HG03565 (cell line): ENCODE data around the gene SORT1.
"Not testable (repeated sequence)": the region's sequence is repeated elsewhere in the genome, so short reads cannot be mapped to it uniquely, and the experiment has no call there.

Experiments used
- ATAC-seq: cut with Tn5 transposase; IDR thresholded peaks from one replicate; pipeline ENCODE4 v1.9.1; 2021; ENCODE audit warnings: mild to moderate bottlenecking, moderate library complexity; ENCODE audit not compliant: unreplicated experiment

SORT1 gene

DNA sequence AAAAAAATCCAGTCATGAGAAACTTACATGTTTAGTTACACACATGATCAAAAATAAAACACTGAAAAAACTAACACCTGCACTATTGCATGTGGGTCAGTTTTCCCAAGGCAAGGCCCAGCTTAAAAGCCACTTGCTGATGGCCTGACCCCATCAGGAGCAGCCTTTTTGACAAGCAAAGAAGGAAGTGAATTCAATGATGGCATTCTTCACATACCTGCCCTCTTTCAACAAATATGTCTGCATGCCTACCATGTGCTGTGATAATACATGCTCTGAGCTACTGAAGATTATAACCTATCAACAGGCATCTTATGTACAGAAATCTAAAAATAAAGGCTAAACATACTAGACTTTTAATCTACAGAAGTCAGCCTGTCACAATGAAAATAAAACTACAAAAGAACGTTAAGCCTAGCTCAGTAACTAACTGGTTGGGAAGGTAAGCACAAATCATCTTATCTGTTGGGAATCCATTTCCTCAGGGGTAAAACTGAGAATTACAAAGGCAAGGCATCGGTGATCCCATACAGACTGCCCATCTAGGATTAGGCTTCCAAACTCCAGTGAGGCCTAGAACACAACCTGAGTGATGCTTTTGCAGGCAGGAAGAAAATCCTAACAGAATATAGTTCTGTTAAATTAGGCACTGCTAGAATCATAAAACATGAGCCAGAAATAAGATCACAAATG is 14.5 kb downstream of the SORT1 start:
- no peak for ATAC-seq

DNA sequence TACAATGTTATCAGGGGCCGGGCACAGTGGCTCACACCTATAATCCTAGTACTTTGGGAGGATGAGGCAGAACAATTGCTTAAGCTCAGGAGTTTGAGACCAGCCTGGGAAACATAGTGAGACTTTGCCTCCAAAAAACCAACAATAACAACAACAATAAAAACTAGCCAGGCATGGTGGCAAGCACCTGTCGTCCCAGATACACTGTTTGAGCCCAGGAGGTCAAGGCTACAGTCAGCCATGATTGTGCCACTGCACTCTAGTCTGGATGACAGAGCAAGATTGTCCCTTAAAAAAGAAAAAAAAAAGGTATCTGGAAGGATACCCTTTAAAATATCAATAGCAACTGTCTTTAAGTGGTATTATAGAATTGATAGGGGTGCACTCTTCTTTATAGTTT is 16.1 kb downstream of the SORT1 start:
- no peak for ATAC-seq

DNA sequence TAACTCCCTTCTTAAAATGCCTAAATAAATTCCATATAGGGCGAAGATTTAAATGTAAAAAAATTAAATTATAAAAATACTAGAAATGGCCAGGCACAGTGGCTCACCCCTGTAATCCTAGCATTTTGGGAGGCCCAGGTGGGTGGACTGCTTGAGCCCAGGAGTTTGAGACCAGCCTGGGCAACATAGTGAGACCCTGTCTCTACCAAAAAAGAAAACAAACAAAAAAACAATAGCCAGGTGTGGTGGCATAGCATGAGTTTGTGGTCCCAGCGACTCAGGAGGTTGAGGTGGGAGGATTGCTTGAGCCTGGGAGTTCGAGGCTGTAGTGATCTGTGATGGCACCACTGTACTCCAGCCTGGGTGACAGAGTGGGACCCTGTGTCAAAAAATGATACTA is 17.8 kb downstream of the SORT1 start:
- ATAC-seq = no peak

DNA sequence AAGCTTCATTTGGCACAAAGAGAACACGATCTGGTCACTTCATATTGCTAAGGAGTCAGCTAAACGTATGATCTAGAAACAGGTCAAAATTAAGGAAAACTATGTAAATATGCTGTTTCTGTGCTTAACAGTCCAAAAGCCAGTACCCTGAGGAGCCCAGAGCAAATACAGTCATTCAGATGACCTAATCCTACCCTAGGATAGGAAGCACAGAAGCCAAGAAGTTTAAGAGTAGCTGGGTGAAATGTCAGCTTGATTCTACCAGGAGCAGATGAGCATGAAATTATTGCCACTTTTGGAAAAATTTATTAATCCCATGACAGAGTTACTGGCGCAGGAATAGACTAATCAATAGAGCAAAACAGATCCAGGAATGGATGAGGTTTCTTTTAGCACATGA is 18.3 kb downstream of the SORT1 start:
- no peak for ATAC-seq

DNA sequence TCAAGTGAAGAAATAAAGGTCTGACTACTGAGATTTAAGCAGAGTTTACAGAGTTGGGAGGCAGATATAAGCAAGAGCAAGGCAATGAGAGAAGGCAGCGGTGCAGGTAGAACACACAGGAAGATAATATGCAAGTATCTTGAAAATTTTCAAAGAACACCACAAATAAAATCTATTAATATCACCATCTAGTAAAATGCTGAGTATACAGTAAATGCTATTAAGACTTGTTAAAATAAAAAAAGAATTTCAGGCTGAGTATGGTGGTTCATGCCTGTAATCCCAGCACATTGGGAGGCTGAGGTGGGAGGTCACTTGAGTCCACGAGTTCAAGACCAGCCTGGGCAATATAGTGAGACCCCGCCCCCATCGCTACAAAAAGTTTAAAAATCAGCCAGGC is 20.0 kb downstream of the SORT1 start:
- no peak for ATAC-seq

DNA sequence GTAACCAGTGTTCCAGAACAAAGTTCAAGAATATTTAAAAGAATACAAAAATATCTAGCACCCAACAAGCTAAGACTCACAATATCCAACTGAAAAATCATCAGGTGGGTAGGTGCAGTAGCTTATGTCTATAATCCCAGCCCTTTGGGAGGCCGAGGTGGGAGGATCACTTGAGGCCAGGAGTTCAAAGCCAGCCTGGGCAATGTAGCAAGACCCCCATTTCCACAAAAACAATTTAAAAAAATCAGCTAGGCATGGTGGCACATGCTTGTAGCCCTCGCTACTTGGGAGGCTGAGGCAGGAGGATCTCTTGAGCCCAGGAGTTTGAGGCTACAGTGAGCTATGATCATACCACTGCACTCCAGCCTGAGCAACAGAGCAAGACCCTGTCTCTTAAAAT is 24.0 kb downstream of the SORT1 start:
- not testable (repeated sequence) for ATAC-seq

DNA sequence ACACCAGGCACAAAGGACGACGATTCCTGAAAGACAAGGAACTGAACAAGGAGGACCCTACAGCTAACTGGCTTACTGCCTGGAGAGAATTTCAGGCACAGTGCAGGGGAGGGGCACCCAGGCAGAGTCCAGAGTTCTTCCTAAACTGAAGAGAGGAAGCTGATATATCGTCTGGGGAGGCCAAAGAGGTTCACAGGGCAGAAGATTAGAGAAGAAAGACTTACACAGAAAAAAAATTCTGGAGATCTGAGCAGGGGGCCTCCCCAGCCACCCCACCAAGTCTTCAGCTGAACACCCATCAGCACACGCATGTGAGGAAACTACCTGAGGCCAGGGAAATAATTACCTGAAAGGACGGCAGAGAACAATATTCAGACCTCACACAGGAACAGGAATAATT is 24.6 kb downstream of the SORT1 start:
- ATAC-seq = no peak

DNA sequence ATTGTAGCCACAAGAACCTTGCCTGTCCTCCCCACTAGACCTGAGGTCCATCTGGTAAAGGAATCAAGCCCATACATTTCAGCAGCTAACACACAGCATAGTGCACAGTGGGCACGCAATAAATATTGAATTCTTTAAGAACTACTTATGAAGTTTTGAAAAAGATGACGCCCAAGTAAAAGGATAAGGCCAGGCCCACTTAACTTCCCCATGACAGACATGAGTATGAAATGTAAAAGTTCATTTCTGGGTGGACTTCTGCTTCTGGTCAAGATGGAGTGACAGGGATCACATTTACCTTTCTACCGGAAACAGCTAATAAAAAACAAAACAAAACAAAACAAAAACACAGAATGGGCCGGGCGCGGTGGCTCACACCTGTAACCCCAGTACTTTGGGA is 25.4 kb downstream of the SORT1 start:
- no peak for ATAC-seq

DNA sequence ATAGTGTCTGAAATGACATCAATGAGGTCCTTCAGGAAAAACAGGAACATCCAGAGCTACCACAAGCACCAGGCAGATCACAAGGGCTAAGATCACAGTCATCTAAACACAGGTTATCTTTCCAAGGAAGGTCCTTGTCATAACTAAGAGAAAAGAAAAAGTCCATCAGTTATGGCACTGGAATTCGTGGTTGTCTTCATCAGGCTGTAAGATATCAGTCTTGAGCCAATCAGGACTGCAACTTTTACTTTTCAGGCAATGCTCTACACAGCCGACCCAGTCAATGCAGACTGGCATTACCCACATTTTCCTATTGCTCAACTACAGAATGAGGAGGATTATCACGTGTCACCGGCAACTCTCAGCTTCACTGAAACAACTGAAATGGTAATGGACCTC is 26.4 kb downstream of the SORT1 start:
- ATAC-seq = no peak

DNA sequence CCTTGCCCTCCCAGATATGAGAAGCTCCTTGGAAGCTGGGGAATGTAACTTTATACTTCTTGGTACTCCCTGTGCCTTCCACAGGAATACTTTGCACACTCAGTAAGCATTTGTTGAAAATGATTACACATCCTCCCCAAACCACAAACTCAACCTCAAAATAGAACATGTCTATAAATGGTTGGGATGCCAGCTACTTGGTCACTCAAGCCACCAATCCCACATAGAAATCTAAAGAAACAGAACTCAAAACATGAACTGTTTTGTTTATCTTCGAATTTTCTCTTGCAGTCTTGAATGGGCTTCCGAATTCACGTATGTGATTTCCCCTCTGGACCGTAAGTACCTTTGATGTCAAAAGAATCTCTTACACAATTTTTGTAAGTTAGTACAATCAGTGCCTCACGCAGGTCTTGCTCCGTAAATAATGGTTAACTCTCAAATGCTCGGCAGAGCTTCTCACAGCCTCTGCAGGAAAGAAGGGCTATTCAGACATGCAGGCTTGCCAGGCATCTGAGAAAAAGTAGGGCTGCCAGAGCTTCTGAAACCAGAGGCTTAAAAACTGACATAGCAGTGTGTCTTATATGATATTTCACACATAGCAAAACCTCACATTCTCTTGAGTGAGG is 26.9 kb downstream of the SORT1 start:
- no peak for ATAC-seq

DNA sequence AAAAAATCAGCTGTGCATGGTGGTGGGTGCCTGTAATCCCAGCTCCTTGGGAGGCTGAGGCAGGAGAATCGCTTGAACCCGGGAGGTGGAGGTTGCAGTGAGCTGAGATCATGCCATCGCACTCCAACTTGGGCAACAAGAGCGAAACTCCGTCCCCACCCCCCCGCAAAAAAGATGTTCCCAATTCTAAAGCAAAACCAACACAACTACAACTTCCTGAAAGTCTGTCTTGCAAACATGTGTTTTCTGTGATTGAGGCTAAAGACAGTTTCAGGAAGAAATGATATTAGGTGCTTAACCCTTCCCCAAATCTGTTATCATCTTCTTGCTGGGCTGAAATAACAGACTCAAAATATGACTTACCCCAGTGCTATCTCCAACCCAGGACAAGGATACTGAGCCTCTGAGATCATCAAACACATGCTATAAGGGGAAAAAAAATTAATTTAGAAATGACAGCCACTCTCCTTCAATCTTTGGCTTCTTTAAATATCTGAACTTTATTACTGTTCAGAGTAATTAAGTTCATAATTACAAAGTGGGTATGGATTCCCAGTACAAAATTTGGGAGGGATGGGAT is 28.5 kb downstream of the SORT1 start:
- ATAC-seq = no peak

DNA sequence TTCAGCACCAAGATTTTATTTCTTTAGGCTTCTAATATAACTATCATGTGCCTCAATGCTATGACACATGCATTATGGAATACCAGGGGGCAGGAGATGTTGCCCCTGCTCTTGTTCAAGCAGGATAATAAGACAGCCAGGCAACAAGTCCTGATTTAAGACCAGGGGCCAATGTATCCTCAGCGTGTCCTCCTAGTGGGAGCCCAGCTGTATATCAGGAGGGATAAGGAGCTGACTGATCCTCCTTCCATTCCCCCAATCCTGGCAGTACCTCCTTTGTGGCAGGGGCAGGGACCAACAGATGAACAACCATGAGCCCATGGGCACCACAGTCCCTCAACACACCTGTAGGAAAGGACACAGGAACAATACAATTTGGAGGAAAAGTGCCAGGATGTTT is 29.3 kb downstream of the SORT1 start:
- no peak for ATAC-seq

DNA sequence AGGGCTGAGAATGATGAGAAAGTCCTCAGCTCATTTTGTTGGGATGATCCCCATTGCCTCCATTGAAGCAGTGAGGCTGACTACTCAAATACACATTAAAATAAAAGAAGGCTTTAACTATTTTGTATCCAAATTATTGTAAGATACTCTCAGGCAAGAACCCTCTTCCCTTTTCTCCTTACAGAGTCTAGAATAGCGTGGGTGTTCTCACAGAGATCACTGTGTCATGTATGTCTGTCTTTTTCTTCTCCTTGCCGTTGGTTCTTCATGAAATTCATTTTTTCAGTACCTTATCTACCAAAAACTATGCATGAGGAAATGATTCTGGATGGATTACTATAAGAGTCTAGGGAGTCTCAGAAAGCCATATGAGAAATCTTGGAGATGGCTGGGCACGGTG is 30.1 kb downstream of the SORT1 start:
- no peak for ATAC-seq

DNA sequence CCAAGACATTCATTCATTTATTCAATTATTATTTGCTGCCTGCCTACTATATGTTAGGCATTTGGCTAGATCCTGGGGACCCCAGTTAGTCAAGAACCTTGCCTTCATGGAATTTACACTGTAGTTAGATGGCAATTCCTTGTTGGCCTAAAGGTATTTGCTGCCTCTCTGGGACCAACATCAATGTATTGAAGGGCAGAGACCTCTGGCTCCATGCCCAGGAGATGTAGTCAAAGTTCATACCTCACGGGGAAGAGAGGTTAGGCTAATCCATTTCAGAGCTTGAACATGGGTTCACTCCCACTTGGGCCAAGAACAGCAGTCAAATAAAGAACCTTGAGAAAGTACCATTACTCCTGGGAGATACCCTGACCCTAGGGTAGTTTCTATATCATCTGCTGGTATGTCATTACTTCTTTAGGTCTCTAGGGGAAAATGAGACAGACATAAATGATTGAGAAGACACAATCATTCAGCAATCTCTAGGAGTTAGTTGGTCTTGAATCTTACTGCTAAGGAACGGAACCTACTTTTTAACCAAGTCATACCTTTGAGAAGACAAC is 32.0 kb downstream of the SORT1 start:
- ATAC-seq = no peak

DNA sequence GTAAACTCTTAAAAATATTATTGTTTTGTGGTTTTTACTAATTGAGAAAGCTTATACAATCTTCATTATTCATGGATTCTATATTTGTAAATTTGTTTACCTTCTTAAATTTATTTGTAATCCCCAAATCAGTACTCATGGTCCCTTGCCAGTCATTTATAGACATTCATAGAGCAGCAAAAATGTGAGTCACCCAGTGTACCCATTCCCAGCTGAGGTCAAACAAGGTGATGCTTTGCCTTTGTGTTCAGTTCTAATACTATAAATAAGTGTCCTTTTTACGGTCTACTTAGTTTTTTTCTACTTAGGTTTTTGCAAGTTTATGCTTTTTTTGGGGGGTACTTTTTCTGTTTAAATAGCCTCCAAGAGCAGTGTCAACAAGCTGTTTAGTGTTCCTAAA is 36.1 kb downstream of the SORT1 start:
- ATAC-seq = no peak

DNA sequence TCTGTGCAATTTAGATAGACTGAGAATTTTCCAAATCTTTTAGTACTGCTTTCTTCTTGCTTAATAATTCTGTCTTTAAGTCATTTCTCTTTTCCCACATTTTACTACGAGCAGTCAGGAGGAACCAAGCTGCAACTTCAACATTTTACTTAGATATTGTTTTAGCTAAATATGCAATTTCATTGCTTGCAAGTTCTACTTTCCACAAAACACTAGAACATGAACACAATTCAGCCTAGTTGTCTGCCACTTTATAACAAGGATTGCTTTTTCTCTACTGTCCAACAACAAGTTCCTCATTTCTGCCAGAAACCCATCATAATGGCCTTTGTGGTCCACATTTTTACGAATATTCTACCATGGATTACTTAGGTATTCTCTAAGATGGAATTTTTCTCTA is 36.6 kb downstream of the SORT1 start:
- no peak for ATAC-seq

DNA sequence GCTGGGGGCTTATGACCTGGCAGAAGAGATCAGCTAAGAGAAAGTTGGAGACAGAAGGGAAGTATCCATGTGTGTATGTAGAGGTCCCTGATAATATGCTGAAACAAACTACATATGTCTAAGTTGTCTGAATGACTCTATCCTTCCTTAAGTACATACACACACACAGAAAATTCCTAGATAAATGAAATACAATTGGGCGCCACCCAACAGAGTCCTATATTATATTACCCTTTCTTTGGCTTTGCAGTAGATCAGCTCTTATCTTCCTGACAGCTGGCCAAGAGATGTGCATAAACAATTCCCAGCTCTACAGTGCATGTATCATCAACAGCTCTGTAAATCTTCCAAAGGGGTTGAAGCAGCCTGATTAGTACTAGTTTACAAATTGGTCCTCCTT is 40.1 kb downstream of the SORT1 start:
- ATAC-seq = no peak

DNA sequence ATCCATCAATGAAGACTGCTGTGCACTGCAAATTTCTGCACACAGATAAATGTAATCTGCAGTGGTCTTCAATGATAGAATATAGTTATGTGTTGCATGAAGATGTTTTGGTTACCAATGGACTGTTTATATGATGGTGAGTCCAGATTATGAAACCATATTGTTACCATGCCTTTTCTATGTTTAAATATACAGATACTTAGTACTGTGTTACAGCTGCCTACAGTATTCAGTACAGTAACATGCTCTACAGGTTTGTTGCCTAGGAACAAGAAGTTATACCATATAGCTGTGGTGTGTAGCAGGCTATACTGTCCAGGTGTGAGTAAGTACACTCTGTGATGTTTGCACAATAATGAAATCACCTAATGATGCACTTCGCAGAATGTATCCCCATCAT is 40.8 kb downstream of the SORT1 start:
- ATAC-seq = no peak

DNA sequence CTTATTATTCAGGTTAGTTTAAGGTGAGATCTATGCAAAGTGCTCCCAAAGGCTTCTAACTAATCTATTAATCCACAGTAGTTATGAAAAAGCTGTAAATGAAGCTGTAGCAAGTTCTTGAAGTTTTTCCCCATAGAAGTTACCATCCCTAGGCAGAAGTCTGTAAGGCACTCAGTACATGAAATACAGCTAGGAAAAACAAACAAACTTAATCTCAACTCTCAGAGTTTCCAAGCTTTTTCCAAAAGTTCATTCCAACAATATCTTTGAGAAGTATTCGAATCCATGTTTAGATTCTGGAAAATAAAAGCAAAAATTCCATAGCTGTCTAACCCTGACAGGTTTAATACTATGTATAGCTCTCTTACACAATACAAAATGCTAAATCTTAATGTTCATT is 41.2 kb downstream of the SORT1 start:
- ATAC-seq = no peak

DNA sequence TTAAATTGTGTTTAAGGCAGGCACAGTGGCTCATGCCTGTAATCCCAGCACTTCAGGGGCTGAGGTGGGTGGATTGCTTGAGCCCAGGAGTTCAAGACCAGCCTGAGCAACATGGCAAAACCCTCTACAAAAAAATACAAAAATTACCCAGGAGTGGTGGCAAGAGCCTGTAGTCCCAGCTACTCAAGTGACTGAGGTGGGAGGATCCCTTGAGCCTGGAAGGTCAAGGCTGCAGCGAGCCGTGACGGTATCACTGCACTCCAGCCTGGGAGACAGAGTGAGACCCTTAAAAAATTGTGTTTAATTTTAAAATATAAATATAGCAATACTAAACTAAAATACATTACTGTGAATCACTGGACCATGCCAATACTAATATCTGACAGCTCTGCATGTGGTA is 42.8 kb downstream of the SORT1 start:
- ATAC-seq = no peak

DNA sequence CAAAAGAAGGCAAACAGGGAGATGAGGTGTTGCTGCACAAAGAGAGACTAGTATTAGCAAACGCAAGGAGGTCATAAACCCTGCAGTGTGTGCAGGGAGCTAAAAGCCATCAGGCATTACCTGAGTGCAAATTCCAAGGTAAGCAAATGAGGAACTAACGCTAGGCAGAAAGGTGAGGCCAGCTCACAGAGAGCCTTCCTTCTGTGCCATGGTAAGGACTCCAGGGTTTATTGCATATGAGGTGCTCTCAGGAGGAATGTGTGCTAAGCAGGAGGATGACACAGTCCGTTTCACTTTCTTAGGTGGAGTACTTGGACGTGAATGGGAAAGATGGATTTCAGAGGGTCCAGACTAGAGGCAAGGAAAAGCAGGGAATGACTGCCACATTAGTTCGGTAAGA is 46.3 kb downstream of the SORT1 start:
- no peak for ATAC-seq

DNA sequence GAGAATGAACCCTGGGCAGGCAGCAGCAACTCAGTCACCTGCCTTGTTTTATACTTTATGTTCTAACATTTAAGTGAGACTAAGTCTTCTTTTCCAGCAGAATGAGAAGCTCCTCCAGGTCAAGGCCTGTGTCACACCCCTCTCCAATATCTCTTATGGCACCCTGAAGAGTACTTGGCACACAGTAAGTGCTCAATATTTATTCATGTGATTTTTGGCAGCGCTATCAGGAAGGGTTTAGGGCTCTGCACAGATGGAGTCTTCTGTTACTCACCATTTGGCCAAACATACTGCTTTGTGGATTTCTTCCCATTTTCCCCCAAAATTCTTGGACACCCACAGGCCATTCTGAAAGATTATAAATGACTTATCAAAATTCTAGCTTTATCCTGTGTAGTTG is 47.1 kb downstream of the SORT1 start:
- no peak for ATAC-seq
